ENCODE data around the gene MED13L.

DNA sequence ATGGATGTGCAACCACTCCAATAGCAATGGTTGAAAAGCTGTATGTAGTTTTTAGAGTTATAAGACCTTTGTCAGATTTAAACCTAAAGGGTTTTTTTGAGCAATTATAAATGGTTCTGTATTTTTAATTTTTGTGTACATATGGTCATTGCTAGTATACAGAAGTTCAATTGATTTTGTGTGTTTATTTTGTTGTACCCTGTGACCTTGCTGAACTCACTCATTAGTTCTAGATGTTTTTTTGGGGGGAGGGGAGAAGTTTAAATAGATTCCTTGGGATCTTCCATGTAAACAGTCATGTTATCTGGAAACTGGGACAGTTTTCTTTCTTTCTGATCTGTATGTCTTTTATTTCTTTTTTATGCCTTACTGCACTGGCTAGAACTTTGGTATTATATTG, 87.8 kb downstream of the MED13L start:
- TF ChIP-seq, protein P1, sequence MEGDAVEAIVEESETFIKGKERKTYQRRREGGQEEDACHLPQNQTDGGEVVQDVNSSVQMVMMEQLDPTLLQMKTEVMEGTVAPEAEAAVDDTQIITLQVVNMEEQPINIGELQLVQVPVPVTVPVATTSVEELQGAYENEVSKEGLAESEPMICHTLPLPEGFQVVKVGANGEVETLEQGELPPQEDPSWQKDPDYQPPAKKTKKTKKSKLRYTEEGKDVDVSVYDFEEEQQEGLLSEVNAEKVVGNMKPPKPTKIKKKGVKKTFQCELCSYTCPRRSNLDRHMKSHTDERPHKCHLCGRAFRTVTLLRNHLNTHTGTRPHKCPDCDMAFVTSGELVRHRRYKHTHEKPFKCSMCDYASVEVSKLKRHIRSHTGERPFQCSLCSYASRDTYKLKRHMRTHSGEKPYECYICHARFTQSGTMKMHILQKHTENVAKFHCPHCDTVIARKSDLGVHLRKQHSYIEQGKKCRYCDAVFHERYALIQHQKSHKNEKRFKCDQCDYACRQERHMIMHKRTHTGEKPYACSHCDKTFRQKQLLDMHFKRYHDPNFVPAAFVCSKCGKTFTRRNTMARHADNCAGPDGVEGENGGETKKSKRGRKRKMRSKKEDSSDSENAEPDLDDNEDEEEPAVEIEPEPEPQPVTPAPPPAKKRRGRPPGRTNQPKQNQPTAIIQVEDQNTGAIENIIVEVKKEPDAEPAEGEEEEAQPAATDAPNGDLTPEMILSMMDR (IDR thresholded peaks at IDR 0.05) = no peak
- no peak for TF ChIP-seq POLR2A (IDR thresholded peaks at IDR 0.05)
